HepG2 (cell line): ENCODE measurements around the gene OGA. TPM values are rescaled to one million over a fixed set of nuclear protein-coding genes. Genes with fewer than 3 reads are reported as not detected.

Source experiments
- ATAC-seq: fragments of 200-7000 bp; cut with Tn5 transposase; 3 replicates; pipeline ENCODE4 v1.9.1; 2020; ENCODE audit warnings: mild to moderate bottlenecking, moderate library complexity
- BruUV-seq: library from RNA; stranded (reverse); fragments of 400-500 nt; replicated peaks from 2 replicates; lab custom pipeline; 2021; lab: Mats Ljungman, UMichigan
- CTCF ChIA-PET: fragments of 300-600 bp; formaldehyde crosslinking; extraction: SDS; loops from one replicate; lab custom pipeline; 2021; ENCODE audit warnings: low total read pairs, inconsistent platforms, low intra/inter-chr PET ratio; lab: Yijun Ruan, JAX
- POLR2A ChIA-PET: fragments of 350-600 bp; sonication (Branson Sonifier 250); formaldehyde crosslinking; loops from one replicate; lab custom pipeline; 2020; ENCODE audit warnings: antibody characterized with exemption, inconsistent platforms; lab: Yijun Ruan, JAX
- DNase-seq: peaks from one replicate; pipeline ENCODE4 v3.0.0-alpha.2; 2015; ENCODE audit warnings: low spot score
- FAIRE-seq: peaks from 3 replicates; lab custom pipeline; 2011; peaks lifted over from hg19 to GRCh38; lab: Jason Lieb, UNC
- H2AFZ ChIP-seq: one replicate; pipeline ENCODE4 v1.6.1; 2011; ENCODE audit warnings: low read length, inconsistent platforms
- H3K27ac ChIP-seq: fragments of 300-600 bp; 3 replicates; pipeline ENCODE4 v1.8.0; 2011; ENCODE audit warnings: mixed run types, mild to moderate bottlenecking, mixed read lengths, low read length, inconsistent platforms; ENCODE audit not compliant: insufficient read depth; ENCODE audit errors: extremely low read length
- H3K27me3 ChIP-seq, 2 experiments: fragments of 200-600 bp in 1 of 2; 2 replicates in 1 of 2; 3 replicates in 1 of 2; pipeline versions ENCODE4 v1.6.0 to v1.8.0; 2011; ENCODE audit warnings: low read length in 2 of 2, mild to moderate bottlenecking in 2 of 2, moderate library complexity in 2 of 2, inconsistent platforms in 1 of 2; ENCODE audit not compliant: insufficient read depth in 2 of 2, control insufficient read depth in 1 of 2
- H3K36me3 ChIP-seq, 2 experiments: fragments of 200-600 bp in 1 of 2; replicated peaks in 1 of 2; 2 replicates in 1 of 2; 3 replicates in 1 of 2; pipeline versions ENCODE4 v1.5.1 to v1.8.0; 2011; ENCODE audit warnings: low read length in 2 of 2, inconsistent platforms in 1 of 2; ENCODE audit not compliant: insufficient read depth in 2 of 2, control insufficient read depth in 1 of 2
- H3K4me1 ChIP-seq: 2 replicates; pipeline ENCODE4 v1.5.1; 2012; ENCODE audit warnings: low read length, inconsistent platforms; ENCODE audit not compliant: insufficient read depth
- H3K4me2 ChIP-seq: 2 replicates; pipeline ENCODE4 v1.6.0; 2011; ENCODE audit warnings: low read depth, low read length, inconsistent platforms
- H3K4me3 ChIP-seq, 3 experiments: fragments of 200-600 bp in 1 of 3; sonication (generic), shearing (Covaris generic) in 1 of 3; replicated peaks in 1 of 3; 2 replicates each; pipeline ENCODE4 v1.5.1; 2011 to 2016; ENCODE audit warnings: low read length in 3 of 3, inconsistent platforms in 2 of 3, low read depth in 2 of 3, mild to moderate bottlenecking in 2 of 3, control low read depth in 1 of 3, mixed read lengths in 1 of 3; ENCODE audit not compliant: insufficient read depth in 1 of 3
- H3K79me2 ChIP-seq: one replicate; pipeline ENCODE4 v1.6.1; 2011; ENCODE audit warnings: low read length, inconsistent platforms; ENCODE audit not compliant: insufficient read depth
- H3K9ac ChIP-seq: 2 replicates; pipeline ENCODE4 v1.6.0; 2011; ENCODE audit warnings: mild to moderate bottlenecking, low read depth, low read length, inconsistent platforms; ENCODE audit not compliant: insufficient read depth
- H3K9me3 ChIP-seq: 2 replicates; pipeline ENCODE4 v1.5.1; 2012; ENCODE audit warnings: mild to moderate bottlenecking, low read length
- H4K20me1 ChIP-seq: 2 replicates; pipeline ENCODE4 v1.6.0; 2011; ENCODE audit warnings: inconsistent platforms, mild to moderate bottlenecking, low read length, moderate library complexity; ENCODE audit not compliant: insufficient read depth
- ATAD3A ChIP-seq: sonication (generic); formaldehyde crosslinking; IDR thresholded peaks from 2 replicates; pipeline ENCODE4 v1.4.0; 2020; ENCODE audit warnings: missing genetic modification reagents
- BHLHE40 ChIP-seq: IDR thresholded peaks from 2 replicates; pipeline ENCODE4 v1.6.1; 2011; ENCODE audit warnings: low read length, improper control_type of control experiment
- BRCA1 ChIP-seq: sonication (generic); formaldehyde crosslinking; IDR thresholded peaks from 2 replicates; pipeline ENCODE4 v1.4.0; 2020; ENCODE audit warnings: missing genetic modification reagents
- FOSL1 ChIP-seq: sonication (generic); formaldehyde crosslinking; IDR thresholded peaks from 2 replicates; pipeline ENCODE4 v1.9.0; 2021; ENCODE audit warnings: missing genetic modification reagents, borderline replicate concordance
- GFI1 ChIP-seq: sonication (generic); formaldehyde crosslinking; IDR thresholded peaks from 2 replicates; pipeline ENCODE4 v1.5.0; 2020; ENCODE audit warnings: missing genetic modification reagents, mild to moderate bottlenecking, borderline replicate concordance
- KAT2B ChIP-seq: fragments of 150-350 bp; IDR thresholded peaks from 2 replicates; pipeline ENCODE4 v1.6.1; 2014; ENCODE audit warnings: low read depth, low read length, borderline replicate concordance
- ZFP91 ChIP-seq: sonication (generic); formaldehyde crosslinking; IDR thresholded peaks from 2 replicates; pipeline ENCODE4 v1.9.0; 2022; ENCODE audit warnings: missing genetic modification reagents, mild to moderate bottlenecking, borderline replicate concordance
- ZNF616 ChIP-seq: sonication (generic); formaldehyde crosslinking; IDR thresholded peaks from 2 replicates; pipeline ENCODE4 v1.5.0; 2020; ENCODE audit warnings: low read depth, mild to moderate bottlenecking, missing genetic modification reagents
- ZNF724P ChIP-seq: sonication (generic); formaldehyde crosslinking; IDR thresholded peaks from 2 replicates; pipeline ENCODE4 v1.8.0; 2022; ENCODE audit warnings: missing genetic modification reagents, borderline replicate concordance
- WGBS: methylation state at CpG from one replicate; pipeline ENCODE4 v1.1.6; 2017; ENCODE audit warnings: low lambda C conversion rate; 5-methylcytosine and 5-hydroxymethylcytosine counted together
- in situ Hi-C: cut with HindIII; loops from 2 replicates; pipeline ENCODE4 v1.10.0; 2017; ENCODE audit warnings: low pct_unique_long_range_greater_than_20kb; ENCODE audit not compliant: extremely low pct_ligation_motif_present
- intact Hi-C: fragments of 100-400 bp; cut with micrococcal nuclease; formaldehyde crosslinking; loops from one replicate; pipeline ENCODE4 v1.10.0; 2022; ENCODE audit not compliant: unreplicated experiment
- polyA plus RNA-seq, 8 experiments: library from polyadenylated mRNA; depleted of rRNA in 3 of 8; stranded (reverse) in 7 of 8; unstranded in 1 of 8; fragments of >200 nt; fragmentation: Illumina TruSeq in 4 of 8; extraction: Trizol in 4 of 8; gene quantifications; 2 replicates each; pipeline versions ENCODE4 v1.2.1 to v1.2.3, GENCODE V29; 2011 to 2016; ENCODE audit warnings: low read depth in 4 of 8, missing spikeins in 1 of 8, mixed read lengths in 1 of 8; ENCODE audit not compliant: insufficient read depth in 1 of 8
- total RNA-seq, 5 experiments: library from RNA; depleted of rRNA; stranded (reverse); fragments of >200 nt; fragmentation: Illumina TruSeq; extraction: Trizol; gene quantifications; 2 replicates each; pipeline ENCODE4 v1.2.3, GENCODE V29; 2016; ENCODE audit warnings: low read depth in 1 of 5
- TF ChIP-seq, protein P1 (sequence below): fragments of 450-650 bp; IDR thresholded peaks from 2 replicates; pipeline ENCODE4 v1.6.1; 2017; ENCODE audit warnings: mild to moderate bottlenecking

Gene OGA
- total and polyA plus RNA-seq, 2 of the 13 experiments (the other 11 are each of a cell fraction or from before 2014, with no cell fraction given), result 33.2 to 39.8 TPM

GRCh38 chr10:101845893-101846292 is 27.6 kb upstream of the OGA start:
- Histone ChIP-seq H3K9ac (no peak overlapping the region), H3K27ac (no peak overlapping the region), H3K27me3 (no peaks in the 10 kb centered on the region), H3K79me2 (no peaks in the 10 kb centered on the region), H3K4me3 (no peak overlapping the region), H2AFZ (no peak overlapping the region), H4K20me1 (peaks cover 12% of the 10 kb centered on the region; the same call in 1 of the 2 replicates), H3K9me3 (no peaks in the 10 kb centered on the region), H3K36me3 (peaks cover 5 to 16% of the 10 kb centered on the region in 2 experiments; a peak in 4 of 5 replicates), H3K4me1 (peaks cover 12% of the 10 kb centered on the region), H3K4me2 (no peak overlapping the region)
- intact Hi-C loops, result no loop called here
- TF ChIP-seq BRCA1 (CRISPR knock-in tag), result no peak
- TF ChIP-seq BHLHE40, result no peak
- no peak for TF ChIP-seq ATAD3A
- no peak for TF ChIP-seq FOSL1 (CRISPR knock-in tag)
- TF ChIP-seq ZNF616, result no peak
- no peak for TF ChIP-seq GFI1 (CRISPR knock-in tag)
- no peak for TF ChIP-seq KAT2B
- no peak for TF ChIP-seq ZFP91 (CRISPR knock-in tag)
- TF ChIP-seq, protein P1, sequence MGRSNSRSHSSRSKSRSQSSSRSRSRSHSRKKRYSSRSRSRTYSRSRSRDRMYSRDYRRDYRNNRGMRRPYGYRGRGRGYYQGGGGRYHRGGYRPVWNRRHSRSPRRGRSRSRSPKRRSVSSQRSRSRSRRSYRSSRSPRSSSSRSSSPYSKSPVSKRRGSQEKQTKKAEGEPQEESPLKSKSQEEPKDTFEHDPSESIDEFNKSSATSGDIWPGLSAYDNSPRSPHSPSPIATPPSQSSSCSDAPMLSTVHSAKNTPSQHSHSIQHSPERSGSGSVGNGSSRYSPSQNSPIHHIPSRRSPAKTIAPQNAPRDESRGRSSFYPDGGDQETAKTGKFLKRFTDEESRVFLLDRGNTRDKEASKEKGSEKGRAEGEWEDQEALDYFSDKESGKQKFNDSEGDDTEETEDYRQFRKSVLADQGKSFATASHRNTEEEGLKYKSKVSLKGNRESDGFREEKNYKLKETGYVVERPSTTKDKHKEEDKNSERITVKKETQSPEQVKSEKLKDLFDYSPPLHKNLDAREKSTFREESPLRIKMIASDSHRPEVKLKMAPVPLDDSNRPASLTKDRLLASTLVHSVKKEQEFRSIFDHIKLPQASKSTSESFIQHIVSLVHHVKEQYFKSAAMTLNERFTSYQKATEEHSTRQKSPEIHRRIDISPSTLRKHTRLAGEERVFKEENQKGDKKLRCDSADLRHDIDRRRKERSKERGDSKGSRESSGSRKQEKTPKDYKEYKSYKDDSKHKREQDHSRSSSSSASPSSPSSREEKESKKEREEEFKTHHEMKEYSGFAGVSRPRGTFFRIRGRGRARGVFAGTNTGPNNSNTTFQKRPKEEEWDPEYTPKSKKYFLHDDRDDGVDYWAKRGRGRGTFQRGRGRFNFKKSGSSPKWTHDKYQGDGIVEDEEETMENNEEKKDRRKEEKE, result no peak
- TF ChIP-seq ZNF724P (CRISPR knock-in tag), result no peak
- no peak for DNase-seq
- FAIRE-seq, result no peak
- ChIA-PET CTCF (no interaction called here), POLR2A (no interaction called here)
- BruUV-seq, result TSS peak; percentile 35
- 100% methylated on average over 3 of the region's 3 CpGs for WGBS
- in situ Hi-C loops, result no loop called here
- ATAC-seq, result no peak
